Measurements from ENCODE around the gene LRP1B.

DNA sequence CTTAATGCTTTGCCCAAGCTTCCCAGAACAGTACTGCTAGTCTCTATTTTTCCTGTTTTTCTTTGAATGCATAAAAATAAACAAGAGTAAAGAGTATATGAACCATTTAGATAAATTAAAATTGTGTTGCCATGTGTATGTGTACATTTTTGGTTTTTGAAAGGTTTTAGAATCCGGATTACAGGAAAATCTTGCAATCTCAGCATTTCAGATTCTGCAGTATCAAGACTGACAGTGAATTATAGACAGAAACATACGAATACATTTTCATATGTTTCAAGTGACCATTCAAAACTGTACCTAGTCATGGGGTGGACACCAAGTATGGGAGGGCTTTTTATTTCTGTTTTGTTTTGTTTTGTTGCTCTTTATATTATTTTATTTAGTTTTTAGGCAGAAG is 604.1 kb downstream of the LRP1B start:
- TF ChIP-seq, protein P1, sequence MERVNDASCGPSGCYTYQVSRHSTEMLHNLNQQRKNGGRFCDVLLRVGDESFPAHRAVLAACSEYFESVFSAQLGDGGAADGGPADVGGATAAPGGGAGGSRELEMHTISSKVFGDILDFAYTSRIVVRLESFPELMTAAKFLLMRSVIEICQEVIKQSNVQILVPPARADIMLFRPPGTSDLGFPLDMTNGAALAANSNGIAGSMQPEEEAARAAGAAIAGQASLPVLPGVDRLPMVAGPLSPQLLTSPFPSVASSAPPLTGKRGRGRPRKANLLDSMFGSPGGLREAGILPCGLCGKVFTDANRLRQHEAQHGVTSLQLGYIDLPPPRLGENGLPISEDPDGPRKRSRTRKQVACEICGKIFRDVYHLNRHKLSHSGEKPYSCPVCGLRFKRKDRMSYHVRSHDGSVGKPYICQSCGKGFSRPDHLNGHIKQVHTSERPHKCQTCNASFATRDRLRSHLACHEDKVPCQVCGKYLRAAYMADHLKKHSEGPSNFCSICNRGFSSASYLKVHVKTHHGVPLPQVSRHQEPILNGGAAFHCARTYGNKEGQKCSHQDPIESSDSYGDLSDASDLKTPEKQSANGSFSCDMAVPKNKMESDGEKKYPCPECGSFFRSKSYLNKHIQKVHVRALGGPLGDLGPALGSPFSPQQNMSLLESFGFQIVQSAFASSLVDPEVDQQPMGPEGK (CRISPR knock-in tag; IDR thresholded peaks at IDR 0.05; ENCODE audit: borderline replicate concordance), result no peak
- TF ChIP-seq ZFP3 (CRISPR knock-in tag; IDR thresholded peaks at IDR 0.05) (no peak), ZC3H10 (CRISPR knock-in tag; IDR thresholded peaks at IDR 0.05) (no peak), ARNTL (CRISPR knock-in tag; IDR thresholded peaks at IDR 0.05; ENCODE audit: borderline replicate concordance, low read depth) (no peak)

All from SK-N-SH treated with all-trans-retinoic acid at 6 μM for 48 hours (cell line).